Measurements from ENCODE around the gene ULK2. TPM values are rescaled to one million over a fixed set of nuclear protein-coding genes. Genes with fewer than 3 reads are reported as not detected.

Gene ULK2
- total RNA-seq, 6 donors from 2014 or later: 16.2 to 43.0 (median 26.2) TPM

DNA sequence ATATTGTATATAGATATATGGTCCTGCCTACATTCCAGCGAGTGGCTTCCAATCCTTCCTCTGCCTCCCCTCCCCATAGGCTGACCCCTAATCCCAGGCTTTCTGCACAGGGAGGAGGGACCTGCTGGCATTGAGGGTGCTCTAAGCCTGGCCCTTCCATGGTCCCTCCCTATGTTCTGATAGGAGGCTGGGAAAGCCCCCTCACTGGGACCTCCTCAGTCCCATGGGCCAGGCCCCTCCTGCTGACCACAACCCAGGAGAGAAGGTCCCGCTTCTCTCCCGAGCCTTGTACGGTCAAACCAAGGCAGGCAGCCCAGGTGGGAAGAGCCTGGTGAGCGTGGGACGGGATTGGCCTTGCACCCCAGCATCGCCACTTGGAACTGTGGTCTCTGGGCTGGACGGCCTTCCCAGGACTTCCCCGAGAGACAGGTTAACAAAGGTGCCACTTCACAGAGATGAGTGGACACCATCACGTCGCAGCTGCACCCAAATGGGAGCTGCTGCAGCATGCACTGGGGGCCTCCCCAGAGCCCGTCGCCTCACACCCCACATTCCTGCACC, 120.5 kb downstream of the ULK2 start:
- no peak overlapping the region for H3K27ac ChIP-seq

DNA sequence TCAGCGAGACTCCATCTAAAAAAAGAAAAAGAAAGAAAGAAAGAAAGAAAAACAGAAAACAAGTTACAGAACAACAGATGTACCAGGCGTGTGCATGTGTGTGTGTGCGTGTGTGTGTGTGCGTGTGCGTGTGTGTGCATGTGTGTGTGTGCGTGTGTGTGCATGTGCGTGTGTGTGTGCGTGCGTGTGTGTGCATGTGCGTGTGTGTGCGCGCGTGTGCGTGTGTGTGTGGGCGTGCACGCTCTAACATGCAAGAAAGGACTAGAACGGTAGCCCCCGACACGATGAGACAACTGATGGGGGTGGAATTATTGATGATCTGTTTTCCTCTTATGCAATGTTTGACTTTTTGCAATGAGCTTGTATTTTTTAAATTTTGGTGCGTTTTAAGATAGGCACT, 121.2 kb downstream of the ULK2 start:
- H3K4me1 ChIP-seq: peaks cover 5 to 26% (median 15%) of the 10 kb centered on the region in 4 donors
- no peak overlapping the region for H3K4me3 ChIP-seq
- no peak for DNase-seq
- H3K36me3 ChIP-seq: no peaks in the 10 kb centered on the region
- TF ChIP-seq POLR2A (IDR thresholded peaks at IDR 0.05): no peak
- TF ChIP-seq EP300 (IDR thresholded peaks at IDR 0.05): no peak
- TF ChIP-seq POLR2AphosphoS5 (IDR thresholded peaks at IDR 0.05): no peak
- TF ChIP-seq, protein P1, sequence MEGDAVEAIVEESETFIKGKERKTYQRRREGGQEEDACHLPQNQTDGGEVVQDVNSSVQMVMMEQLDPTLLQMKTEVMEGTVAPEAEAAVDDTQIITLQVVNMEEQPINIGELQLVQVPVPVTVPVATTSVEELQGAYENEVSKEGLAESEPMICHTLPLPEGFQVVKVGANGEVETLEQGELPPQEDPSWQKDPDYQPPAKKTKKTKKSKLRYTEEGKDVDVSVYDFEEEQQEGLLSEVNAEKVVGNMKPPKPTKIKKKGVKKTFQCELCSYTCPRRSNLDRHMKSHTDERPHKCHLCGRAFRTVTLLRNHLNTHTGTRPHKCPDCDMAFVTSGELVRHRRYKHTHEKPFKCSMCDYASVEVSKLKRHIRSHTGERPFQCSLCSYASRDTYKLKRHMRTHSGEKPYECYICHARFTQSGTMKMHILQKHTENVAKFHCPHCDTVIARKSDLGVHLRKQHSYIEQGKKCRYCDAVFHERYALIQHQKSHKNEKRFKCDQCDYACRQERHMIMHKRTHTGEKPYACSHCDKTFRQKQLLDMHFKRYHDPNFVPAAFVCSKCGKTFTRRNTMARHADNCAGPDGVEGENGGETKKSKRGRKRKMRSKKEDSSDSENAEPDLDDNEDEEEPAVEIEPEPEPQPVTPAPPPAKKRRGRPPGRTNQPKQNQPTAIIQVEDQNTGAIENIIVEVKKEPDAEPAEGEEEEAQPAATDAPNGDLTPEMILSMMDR (IDR thresholded peaks at IDR 0.05): no peak
- H3K27me3 ChIP-seq: no peaks in the 10 kb centered on the region
- no peak overlapping the region for H3K27ac ChIP-seq
- ATAC-seq (ENCODE audit: low FRiP score in 2 of 2): no peak
- 82 to 92% methylated on average over 20 of the region's 20 CpGs for WGBS, 2 donors
- H3K9me3 ChIP-seq: no peaks in the 10 kb centered on the region

More for the DNA sequence above, 120.5 kb downstream of the ULK2 start:
- Histone ChIP-seq H3K4me1 (peaks cover 5 to 29% (median 16%) of the 10 kb centered on the region in 4 donors), H3K27me3 (no peaks in the 10 kb centered on the region), H3K36me3 (no peaks in the 10 kb centered on the region), H3K9me3 (no peaks in the 10 kb centered on the region), H3K4me3 (no peak overlapping the region)
- no peak for ATAC-seq (ENCODE audit: low FRiP score in 2 of 2)
- DNase-seq: no peak
- WGBS, 2 donors: 88 to 89% methylated on average over 9 to 13 of the region's 13 CpGs
- TF ChIP-seq EP300 (IDR thresholded peaks at IDR 0.05) (no peak), POLR2AphosphoS5 (IDR thresholded peaks at IDR 0.05) (no peak), POLR2A (IDR thresholded peaks at IDR 0.05) (no peak)
- TF ChIP-seq, protein P1 (IDR thresholded peaks at IDR 0.05): no peak

DNA sequence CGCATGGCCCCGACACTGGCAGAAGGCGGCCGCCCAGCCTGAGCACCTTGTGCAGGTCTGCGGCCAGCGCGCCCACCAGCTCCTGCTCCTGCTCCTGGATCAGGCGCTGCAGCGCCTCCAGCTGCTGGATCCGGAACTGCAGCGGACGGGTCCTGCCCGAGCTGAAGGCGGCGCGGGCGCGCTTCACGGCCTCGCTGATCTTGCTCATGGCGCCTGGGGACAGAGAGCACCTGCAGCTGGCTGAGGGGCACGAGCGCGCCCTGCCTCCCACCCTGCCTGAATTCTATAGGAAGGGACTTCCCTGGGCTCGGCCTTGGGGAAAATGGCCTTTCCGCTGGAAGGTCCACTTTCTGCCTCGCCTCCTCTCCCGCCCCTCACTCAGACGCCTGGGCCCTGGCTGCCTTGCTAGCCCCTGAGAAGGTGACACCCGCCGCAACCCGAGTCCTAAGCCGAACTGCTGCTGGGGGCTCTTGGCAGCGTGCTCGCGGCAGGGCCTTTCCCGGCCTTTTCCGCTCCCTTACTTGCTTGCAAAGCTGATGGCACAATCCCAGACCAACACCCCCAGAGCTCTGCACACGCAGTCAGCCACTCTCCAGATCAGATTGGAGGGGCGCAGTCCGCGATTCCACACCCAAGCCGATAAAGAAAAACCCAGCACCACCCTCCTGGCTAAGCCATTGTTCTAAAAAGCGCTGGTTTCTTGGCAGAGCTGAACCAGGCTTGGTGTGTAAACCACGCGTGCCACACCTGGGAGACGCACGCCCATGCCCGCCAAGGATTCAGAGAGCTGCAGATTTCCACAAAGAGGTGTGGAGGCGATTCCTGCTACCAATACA, 122.6 kb downstream of the ULK2 start:
- Histone ChIP-seq H3K27ac (peak overlapping the region in 2 of 4 donors; percentile 16 to 75), H3K4me1 (peaks cover 5 to 26% (median 15%) of the 10 kb centered on the region in 4 donors), H3K36me3 (no peaks in the 10 kb centered on the region), H3K9me3 (no peaks in the 10 kb centered on the region), H3K27me3 (no peaks in the 10 kb centered on the region), H3K4me3 (peak overlapping the region; percentile 15 to 60 (median 52))
- peak; percentile 82 to 93 for ATAC-seq (ENCODE audit: low FRiP score in 2 of 2)
- DNase-seq: peak; percentile 93 to 99
- TF ChIP-seq, protein P1 (IDR thresholded peaks at IDR 0.05): peak; percentile 95 to 98 (median 96)
- TF ChIP-seq POLR2AphosphoS5 (IDR thresholded peaks at IDR 0.05) (no peak), POLR2A (IDR thresholded peaks at IDR 0.05) (peak in 1 of 4 donors; percentile 20)
- WGBS, 2 donors: 40 to 74% methylated on average over 14 to 26 of the region's 50 CpGs

DNA sequence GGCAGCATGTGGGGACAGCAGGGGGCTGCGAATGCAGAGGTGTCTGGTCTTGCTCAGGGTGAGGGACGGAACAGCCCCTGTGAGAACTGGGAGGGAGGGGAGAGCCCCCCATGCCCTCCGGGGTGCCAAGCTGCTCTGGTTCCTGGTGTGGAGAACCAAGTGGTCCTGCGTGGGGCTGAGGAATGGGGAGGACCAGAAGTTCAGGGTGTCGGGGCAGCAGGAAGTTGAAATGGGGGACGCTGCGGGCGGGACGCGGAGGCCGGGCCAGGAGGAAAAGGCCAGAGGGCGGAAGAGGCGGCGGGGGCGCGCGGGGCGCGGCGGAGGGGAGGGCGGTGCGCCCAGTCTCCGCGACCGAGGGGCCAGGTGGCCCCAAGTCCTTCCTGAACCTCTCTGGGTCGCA, 123.2 kb downstream of the ULK2 start:
- Histone ChIP-seq H3K36me3 (no peaks in the 10 kb centered on the region), H3K4me3 (peak overlapping the region; percentile 15 to 60 (median 52)), H3K9me3 (no peaks in the 10 kb centered on the region), H3K27ac (peak overlapping the region in 3 of 4 donors; percentile 16 to 75 (median 19)), H3K27me3 (no peaks in the 10 kb centered on the region), H3K4me1 (peaks cover 5 to 26% (median 15%) of the 10 kb centered on the region in 4 donors)
- no peak for DNase-seq
- 11 to 20% methylated on average over 9 to 15 of the region's 26 CpGs for WGBS, 2 donors
- TF ChIP-seq POLR2A (IDR thresholded peaks at IDR 0.05): no peak
- no peak for TF ChIP-seq POLR2AphosphoS5 (IDR thresholded peaks at IDR 0.05)
- TF ChIP-seq, protein P1 (IDR thresholded peaks at IDR 0.05): no peak
- TF ChIP-seq EP300 (IDR thresholded peaks at IDR 0.05): no peak
- ATAC-seq (ENCODE audit: low FRiP score in 2 of 2): peak in 1 of 2 donors; percentile 49
